Brain pericyte (primary cell): Measurements from ENCODE around the gene CDC25B.
"Not testable (repeated sequence)": the region's sequence is repeated elsewhere in the genome, so short reads cannot be mapped to it uniquely, and the experiment has no call there.

Source experiments
- DNase-seq: peaks from one replicate; pipeline ENCODE4 v3.0.0-alpha.2; 2012; ENCODE audit warnings: low read depth, low spot score

CDC25B gene

DNA sequence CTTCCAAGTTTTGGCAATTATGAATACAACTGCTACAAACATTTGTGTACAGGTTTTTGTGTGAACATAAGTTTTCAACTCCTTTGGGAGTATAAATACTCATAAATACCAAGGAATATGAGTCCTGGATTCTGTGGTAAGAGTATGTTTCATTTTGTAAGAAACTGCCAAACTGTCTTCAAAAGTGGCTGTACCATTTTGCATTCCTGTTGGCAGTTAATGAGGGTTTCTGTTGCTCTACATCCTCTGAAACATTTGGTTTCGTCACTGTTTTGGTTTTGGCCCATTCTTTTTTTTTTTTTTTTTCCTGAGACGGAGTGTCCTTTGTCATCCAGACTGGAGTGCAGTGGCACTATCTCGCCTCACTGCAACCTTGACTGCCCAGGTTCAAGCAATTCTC lies 32.7 kb downstream of the CDC25B start:
- DNase-seq, result no peak

DNA sequence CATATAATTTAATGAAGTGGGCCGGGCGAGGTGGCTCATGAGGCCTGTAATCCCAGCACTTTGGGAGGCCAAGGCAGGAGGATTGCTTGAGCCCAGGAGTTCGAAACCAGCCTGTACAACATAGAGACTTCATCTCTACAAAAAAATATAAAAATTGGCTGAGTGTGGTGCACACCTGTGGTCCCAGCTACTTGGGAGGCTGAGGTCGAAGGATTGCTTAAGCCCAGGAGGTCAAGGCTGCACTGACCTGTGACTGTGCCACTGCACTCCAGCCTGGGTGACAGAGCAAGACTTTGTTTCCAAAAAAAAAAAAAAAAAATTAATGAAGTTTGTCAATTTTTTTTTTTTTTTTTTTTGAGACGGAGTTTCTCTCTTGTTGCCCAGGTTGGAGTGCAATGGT lies 33.8 kb downstream of the CDC25B start:
- DNase-seq, result not testable (repeated sequence)

DNA sequence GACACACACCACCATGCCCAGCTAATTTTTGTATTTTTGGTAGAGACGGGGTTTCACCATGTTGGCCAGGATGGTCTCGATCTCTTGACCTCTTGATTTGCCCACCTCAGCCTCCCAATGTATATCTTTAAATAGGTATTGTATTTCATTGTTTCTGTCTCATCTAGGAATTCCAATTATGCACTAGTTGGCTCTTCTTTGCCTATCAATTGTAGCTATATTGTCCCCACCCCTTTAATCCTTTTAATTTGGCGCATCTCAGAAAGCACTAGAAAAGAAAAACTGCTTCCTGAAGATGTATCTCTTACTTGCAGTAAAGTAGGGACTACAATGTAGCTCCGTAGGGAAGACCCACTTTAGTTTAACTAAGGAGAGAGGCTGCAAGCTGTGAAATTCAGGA lies 40.0 kb downstream of the CDC25B start:
- no peak for DNase-seq

DNA sequence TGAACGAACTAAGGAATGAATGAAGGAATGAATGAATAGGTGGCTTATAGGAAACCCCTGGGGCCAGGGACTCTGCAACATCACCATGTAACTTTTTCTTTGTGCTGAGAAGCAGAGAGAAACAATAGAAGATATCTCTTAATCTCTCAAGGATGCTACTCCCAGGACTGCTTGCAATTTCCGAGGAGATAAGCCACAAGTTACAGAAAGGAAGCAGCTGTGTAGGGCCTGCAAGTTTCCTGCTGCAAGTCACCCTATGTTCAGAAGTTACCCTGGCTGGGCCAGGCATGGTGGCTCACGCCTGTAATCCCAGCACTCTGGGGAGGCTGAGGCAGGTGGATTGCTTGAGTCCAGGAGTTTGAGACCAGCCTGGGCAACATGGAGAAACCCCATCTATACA lies 43.2 kb downstream of the CDC25B start:
- DNase-seq, result no peak

DNA sequence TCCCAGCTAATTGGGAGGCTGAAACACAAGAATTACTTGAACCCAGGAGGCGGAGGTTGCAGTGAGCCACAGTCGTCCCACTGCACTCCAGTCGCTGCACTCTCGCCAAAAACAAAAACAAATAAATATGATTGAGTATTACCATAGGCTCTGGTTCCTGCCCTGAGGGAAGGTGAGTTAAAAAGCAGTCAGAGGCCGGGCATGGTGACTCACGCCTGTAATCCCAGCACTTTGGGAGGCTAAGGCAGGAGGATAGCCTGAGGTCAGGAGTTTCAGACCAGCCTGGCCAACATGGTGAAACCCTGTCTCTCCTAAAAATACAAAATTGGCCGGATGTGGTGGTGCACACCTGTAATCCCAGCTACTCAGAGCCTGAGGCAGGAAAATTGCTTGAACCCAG lies 44.1 kb downstream of the CDC25B start:
- not testable (repeated sequence) for DNase-seq

DNA sequence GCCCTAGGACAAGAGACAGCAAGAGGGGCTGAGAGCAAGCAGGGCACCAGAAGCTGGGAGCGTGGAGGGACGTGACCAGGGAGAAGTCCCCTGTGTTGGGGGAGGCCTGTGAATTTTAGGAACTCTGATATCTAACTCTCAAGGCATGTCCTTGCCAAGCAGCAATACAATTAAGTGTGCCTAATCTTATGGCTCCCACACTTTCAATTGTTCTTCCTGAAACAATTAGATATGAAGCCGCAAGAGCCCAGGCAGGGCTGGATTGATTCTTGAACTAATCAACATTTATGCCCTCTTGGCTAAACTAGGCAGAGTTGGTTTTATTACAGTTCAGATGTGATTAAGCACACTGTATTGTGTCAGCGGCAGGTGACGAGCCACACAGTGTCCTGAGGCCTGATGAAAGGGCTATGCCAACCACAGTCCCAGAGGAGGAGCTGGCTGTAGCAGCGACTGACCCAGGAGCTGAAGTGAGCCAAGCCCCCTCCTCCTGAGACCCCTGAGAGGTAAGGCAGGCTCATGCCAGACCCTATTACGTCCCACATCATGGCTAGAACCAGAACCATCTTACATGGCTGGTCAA lies 46.3 kb downstream of the CDC25B start:
- DNase-seq, result no peak

DNA sequence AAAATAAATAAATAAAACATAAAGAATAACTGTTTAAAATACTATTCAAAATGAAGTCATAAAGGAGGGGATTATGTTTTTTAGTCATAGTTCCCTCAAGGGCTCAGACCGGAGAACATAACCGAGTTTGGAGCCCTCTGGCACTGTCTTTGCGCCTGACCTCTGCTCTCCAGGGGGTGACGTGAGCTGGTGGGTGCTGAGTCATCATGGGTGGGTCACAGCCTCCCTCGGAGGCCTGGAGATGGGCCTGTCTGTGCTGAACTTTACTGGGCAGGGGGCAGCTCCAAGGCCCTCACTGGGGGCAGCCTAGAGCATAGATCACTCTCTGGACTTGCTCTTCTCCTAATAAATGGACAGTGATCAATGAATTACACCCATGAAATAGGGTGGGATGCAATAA lies 47.4 kb downstream of the CDC25B start:
- no peak for DNase-seq

DNA sequence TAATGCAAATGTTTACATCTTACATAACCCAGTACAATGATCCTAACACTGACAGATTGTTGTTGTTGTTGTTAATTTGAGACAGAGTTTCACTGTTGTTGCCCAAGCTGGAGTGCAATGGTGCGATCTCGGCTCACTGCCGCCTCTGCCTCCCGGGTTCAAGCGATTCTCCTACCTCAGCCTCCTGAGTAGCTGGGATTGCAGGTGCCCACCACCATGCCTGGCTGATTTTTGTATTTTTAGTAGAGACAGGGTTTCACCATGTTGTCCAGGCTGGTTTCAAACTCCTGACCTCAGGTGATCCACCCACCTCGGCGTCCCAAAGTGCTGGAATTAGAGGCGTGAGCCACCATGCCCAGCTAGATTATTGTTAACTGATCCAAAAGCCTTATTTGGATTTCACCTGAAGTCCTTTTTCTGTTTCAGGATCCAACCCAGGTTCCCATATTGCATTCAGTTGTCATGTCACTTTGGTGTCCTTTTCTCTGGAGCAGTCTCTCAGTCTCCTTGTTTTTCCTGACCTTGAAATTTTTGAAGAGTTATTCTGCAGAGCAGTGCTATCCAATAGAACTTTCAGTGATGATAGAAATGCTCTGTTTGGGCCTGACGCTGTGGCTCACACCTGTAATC lies 48.0 kb downstream of the CDC25B start:
- DNase-seq, result not testable (repeated sequence)

DNA sequence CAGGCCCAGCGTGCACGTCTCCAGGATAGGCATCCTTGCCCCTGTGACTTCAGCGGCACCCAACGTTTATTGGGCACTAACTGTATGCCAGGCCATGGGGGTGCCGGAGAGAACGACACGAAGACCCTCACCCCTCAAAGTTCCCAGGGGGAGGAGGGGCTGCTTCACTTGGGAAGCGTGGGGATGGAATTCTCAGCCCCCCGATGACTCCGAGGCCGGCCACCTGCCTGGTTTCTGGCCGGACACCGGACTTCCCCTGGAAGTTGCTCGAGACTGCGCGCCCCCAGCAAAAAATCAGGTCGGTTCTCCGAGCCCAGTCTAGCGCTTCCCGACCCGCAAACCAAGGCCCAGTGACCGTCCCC lies 50.2 kb downstream of the CDC25B start:
- DNase-seq, result no peak

DNA sequence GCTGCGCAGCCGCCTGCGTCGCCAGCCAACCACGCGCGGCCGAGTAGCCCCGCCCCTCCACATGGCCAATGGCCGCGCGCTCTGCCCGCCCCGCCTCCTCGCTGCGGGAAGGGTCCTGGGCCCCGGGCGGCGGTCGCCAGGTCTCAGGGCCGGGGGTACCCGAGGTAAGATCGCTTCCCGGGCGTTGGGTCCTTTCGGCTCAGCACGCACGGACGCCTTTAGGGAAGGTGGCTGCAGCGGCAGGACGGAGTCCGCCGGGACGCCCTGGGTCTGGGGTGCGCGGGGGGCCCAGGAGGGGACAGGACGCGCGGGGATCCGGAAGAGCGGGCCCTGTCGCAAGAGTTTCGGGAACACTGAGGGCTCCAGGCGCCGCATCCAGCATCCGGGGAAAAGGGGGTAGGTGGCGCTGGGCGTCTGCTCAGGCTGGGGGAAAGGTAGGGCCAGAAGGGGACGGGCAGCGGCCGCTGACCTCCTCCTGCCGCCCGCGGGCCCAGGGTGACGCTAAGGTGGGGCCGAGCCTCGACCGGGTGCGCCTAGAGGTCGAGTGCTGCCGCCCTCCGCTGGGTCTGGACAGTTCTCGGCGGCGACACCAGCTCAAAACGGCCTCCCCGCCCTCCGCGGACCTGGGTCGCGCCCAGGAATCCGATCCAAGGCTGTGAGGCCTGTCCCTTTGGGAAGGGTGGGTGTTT lies 50.8 kb downstream of the CDC25B start, which contains the start of gene MAVS:
TSS of gene MAVS (plus strand) at position 95 of the 689 bp plus-strand sequence. CDS start 7,791 bp downstream, outside the sequence.
- DNase-seq, result no peak

DNA sequence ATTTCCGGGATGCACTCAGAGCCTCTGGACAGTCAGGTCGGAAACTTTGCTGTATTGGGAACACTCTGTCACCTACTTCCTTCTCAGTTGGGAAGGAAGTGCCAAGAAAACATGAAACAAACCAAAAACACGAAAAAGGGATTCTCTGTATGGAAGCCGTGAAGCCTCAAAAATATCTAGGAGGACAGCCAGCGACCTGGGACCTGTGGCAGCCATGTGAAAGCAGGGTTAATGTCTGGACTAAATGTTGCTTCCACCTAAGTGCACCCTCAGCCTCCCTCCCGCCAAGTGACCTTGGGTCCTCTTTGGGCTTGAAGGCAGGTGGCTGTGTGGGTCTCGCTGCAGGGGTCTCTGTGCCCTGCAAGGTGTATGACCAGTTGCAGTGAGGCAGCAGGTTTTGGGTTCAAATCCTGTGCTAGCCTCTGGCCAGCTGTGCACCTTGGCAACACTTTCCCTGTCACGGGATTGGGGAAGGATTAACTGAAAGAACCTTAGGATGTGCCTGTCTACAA lies 51.4 kb downstream of the CDC25B start:
- no peak for DNase-seq

DNA sequence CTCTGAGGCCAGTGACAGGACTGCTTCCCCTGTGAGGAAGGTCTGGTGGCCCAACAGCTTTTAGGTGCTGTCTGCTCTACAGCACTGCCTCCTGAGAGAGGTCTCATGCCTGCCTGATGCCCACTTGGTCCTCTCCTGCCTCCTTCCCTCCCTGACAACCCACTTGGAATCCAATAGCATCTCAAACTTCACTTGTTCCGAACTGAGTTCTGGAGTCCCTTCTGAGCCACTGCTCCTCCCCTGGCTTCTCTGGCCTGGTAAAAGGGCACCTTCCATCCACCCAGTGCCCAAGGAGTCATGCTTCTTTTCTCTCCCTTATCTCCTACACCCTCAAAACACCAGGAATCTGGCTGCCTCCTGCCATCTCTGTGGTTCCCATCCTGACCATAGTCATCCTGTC lies 52.5 kb downstream of the CDC25B start:
- no peak for DNase-seq

DNA sequence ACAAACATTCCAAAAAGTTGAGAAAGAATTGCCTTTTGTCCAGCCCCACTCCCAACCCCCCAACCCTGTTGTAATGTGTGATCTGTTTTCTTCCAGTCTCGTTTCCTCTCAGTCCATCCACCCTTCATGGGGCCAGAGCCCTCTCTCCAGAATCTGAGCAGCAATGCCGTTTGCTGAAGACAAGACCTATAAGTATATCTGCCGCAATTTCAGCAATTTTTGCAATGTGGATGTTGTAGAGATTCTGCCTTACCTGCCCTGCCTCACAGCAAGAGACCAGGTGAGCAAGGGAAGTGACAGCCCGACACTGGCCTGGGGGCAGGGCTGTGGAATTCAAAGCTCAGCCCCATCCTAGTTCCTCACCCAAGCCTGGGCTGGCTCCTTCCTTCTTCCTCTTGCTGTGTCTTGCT lies 58.4 kb downstream of the CDC25B start:
- DNase-seq, result no peak
